HG03565 (cell line): ENCODE results near the gene ACOT11.

Source experiments
- ATAC-seq: cut with Tn5 transposase; IDR thresholded peaks from one replicate; pipeline ENCODE4 v1.9.1; 2021; ENCODE audit warnings: mild to moderate bottlenecking, moderate library complexity; ENCODE audit not compliant: unreplicated experiment

Gene ACOT11

DNA sequence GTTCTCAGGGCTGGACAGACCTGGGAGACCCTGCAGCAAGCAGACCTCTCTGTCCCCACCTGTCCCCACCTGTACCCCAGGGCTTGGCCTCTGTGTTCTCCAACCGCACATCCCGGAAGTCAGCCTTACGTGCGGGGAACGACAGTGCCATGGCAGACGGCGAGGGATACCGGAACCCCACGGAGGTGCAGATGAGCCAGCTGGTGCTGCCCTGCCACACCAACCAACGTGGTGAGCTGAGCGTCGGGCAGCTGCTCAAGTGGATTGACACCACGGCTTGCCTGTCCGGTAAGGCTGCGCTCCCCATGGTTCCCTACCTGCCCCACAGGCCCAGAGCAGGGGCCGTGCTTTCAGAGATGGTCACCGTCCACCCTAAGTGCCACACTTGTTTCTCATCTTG, 36.5 kb downstream of the ACOT11 start:
- no peak for ATAC-seq

DNA sequence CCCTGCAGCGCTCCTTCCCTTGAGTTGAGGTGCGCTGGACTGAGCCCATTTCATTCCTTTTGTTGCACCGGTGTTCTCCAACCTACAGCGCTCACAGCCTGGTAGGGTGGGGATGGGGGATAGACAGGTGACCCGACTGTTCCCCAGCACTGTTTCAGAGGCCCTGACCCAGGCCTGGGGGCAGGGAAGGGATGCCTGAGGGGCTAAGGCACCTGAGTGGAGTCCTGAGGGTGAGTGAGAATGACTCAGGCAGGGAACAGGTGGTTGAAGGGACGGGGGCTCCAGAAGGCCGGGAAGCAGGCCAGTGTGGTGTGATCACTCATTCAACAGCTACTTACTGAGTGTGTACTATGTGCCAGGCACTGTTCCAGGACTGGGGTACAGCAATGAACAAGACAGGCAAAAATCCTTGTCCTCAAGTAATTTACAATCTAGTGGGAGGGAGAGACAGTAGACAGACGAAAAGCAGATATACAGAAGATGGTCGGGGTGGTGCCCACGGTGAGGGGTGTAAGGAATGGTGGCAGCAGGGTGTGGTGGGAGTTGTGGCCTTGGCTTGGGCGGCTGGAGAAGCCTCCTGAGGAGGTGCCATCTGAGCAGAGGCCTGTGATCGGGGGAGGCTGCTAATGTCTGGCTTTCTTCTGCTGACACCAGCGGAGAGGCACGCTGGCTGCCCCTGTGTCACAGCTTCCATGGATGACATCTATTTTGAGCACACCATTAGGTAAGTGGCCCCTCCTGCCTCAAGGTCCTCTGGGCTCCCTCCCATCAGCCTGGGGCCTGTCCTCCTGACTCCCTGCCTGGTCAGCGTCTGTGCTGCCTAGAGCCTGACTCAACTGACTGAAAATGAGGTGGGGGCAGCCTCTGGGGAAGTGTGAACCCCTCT, 37.4 kb downstream of the ACOT11 start:
- ATAC-seq, result no peak

- ATAC-seq, result no peak
Measured at GRCh38 chr1:54588377-54588776, 40.3 kb downstream of the ACOT11 start.

DNA sequence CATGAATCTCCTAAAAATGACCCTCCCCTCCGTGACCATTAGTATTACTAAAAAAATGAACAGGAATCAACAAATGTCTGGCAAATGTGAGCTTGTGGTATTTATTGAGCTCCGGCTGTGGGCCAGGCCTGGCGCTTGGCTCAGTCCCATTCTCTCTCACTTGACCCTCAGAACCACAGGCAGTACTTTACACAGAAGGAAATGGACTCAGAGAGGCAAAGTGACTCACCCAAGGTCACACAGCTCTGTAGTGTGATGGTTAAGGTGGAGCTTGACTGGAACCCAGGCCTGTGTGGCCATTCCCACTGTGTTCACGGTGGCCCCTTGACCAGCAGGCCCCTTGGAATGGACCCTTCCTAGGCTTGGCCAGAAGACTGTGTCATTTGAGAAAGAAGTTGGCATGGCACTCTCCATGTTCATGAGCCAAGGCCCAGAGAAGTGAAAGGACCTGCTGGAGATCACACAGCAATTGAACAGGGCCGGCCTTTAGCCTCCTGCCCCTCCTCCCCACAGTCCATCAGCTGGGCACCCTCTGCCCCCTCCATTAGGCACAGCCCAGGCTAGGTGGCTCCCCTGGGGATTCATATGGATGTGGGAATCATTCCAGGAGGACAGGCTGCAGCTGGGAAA, 43.2 kb downstream of the ACOT11 start:
- no peak for ATAC-seq

GRCh38 chr1:54593571-54594160, 45.6 kb downstream of the ACOT11 start:
- no peak for ATAC-seq

DNA sequence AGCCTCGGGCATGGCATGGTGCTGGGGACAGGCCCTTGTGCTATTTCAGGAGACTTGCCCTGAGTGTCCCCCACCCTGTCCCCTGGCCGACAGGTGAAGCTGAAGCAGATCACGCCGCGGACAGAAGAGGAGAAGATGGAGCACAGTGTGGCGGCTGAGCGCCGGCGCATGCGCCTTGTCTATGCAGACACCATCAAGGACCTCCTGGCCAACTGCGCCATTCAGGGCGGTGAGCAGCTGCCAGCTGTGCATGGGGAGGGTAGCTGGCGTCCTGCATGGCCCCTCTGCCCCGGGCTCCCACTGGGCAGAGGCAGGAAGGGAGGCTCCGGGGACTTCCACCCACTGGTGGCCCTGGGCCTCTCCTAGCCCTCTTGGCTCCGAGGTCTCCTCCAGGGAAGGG, 46.4 kb downstream of the ACOT11 start:
- ATAC-seq, result no peak

- no peak for ATAC-seq
Measured at GRCh38 chr1:54595956-54596498, 48.0 kb downstream of the ACOT11 start.

DNA sequence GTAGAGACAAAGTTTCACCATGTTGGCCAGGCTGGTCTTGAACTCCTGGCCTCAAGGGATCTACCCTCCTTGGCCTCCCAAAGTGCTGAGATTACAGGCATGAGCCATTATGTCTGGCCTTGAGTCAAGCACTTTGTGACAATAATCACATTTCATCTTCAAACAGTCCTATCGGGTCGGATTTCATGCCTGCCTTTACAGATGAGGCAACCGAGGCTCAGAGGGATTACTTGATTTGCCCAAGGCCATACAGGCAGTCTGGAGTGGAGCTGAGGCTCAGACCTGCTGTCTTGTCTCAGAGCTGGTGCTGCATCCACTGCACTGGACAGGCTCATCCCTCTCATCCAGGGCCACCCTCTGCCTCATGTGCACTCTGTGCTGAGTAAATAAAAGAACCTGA, 48.7 kb downstream of the ACOT11 start:
- ATAC-seq, result no peak

DNA sequence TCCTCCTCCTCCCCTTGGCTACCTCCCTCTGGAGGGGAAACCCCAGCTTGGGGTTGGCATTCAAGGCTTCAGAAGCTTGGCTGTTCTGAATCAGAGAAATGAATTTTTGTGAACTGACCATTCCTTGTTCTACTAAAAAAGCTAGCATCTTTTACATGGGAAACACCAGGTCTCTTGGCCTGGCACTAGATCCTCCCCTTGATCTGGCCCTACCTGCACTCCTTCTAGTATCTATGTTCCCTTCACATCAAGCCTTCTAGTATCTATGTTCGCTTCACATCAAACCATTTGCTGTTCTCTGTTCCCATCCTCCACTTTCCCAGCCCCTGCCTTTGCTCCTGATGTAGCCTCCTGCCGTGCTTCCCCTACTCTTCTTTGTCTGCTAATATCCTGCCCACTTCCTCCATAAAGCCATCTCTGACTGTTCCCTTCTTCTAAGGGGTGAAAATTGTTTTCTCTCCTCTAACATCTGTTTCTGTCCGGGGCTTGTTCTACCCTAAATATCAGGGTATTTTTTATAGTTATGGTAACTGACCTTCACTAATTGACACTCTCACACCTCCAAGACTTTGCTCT, 49.5 kb downstream of the ACOT11 start:
- no peak for ATAC-seq

DNA sequence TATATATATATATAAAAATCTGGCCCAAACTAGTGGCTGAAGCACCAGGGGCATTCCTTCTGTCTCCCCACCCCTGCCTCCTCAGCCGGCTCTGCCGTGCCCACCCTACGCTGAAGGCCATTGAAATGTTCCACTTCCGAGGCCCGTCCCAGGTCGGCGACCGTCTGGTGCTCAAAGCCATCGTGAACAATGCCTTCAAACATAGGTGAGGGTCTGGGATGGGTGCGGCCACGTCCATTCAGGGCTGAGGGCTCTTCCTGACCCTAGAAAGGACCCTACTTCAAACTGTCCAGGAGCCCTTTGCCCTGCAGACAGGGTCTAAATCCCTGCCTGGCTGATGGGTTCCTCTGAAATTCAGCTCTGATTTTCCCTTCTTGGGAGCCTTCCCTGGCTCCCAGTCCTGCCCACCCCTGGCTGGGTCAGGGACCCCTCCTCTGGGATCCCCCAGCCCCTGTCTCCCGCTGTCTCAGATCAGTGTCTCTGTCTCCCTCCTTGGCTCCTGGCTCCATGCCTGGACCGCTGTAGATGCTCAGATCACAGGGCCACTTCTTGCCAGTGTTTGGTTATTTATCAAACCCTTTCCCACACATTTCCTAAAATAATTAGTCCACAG, 51.3 kb downstream of the ACOT11 start:
- no peak for ATAC-seq

DNA sequence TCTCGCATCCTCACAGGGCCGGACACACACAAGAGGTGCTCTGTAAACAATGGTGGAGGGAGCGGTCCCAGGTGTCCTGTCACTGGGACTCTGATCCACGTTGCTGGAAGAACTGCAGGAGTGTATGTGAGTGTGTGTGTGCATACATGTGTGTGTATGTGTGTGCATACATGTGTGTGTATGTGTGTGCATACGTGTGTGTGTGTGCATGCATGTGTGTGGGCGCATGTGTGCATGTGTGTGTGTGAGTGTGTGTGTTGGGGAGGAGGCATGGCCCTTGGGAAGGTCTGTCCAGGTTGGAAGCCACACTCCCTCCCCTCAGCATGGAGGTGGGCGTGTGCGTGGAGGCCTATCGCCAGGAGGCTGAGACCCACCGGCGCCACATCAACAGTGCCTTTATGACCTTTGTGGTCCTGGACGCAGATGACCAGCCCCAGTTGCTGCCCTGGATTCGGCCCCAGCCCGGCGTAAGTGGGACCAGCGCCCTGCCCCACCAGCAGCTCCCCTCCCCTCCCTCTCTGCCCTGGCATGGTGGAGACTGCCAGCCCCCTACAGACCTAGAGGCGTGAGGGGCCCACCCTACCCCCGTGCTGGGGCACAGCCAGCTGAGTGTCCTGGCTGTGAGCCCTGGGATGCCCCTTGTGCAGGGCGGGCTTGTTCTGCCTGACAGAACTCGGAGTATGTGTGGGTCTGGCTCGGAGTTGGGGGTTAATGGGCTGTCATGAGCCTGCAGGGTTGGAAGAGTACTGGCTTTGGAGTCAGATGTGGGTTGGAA, 53.1 kb downstream of the ACOT11 start:
- ATAC-seq, result no peak

DNA sequence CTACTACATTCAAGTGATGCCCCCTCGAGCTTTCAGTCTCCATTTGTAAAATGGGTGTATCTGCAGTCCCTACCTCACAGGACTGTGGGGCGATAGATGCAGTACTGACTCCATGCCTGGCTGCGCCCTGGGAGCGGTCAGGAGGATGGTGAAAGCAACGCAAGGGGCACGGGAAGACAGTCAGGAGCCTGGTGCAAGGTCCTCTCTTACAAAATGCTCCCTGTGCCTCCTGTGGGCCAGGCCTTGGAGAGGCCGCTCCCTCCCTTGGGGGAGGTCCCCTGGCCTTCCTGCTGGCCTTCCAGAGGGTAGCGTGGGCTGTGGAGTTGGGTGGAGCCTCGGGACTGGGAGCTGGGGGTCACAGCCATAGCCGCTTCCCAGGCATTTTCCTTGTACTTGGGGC, 53.7 kb downstream of the ACOT11 start:
- no peak for ATAC-seq

DNA sequence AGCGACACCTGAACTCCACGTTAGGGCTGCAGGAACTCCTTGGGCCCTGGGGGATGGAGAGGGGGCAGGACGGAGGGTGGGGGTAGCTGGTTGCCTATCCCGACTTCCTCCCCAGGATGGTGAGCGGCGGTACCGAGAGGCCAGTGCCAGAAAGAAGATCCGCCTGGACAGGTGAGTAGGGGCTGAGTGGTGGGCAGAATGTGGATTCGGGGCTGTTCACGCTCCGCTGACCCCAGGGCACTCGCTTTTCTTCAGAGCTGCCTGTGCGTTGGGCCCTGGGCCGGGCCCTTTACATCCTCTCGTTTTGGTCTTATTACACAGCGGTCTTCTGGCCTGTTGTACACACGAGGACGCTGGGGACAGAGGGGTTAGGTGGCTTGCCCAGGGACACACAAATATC, 54.5 kb downstream of the ACOT11 start:
- ATAC-seq, result no peak

DNA sequence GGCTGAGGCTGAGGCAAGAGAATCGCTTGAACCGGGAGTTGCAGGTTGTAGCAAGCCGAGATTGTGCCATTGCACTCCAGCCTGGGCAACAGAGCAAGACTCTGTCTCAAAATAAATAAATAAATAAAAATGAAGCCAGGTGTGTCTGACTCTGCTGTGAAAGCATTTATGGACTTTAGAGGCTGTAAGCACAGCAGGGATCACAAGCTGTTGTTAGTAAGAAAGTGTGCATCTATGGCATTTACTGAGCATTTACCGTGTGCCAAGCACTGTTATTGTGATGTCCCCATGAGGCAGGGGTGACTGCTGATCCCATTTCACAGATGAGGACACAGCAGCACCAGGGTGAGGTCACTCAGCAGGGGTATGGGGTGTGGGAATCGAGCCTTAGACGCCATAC, 55.2 kb downstream of the ACOT11 start:
- no peak for ATAC-seq

- ATAC-seq, result no peak
Measured at GRCh38 chr1:54604051-54604450, 56.0 kb downstream of the ACOT11 start.

- no peak for ATAC-seq
Measured at GRCh38 chr1:54604572-54605370, 56.7 kb downstream of the ACOT11 start.

DNA sequence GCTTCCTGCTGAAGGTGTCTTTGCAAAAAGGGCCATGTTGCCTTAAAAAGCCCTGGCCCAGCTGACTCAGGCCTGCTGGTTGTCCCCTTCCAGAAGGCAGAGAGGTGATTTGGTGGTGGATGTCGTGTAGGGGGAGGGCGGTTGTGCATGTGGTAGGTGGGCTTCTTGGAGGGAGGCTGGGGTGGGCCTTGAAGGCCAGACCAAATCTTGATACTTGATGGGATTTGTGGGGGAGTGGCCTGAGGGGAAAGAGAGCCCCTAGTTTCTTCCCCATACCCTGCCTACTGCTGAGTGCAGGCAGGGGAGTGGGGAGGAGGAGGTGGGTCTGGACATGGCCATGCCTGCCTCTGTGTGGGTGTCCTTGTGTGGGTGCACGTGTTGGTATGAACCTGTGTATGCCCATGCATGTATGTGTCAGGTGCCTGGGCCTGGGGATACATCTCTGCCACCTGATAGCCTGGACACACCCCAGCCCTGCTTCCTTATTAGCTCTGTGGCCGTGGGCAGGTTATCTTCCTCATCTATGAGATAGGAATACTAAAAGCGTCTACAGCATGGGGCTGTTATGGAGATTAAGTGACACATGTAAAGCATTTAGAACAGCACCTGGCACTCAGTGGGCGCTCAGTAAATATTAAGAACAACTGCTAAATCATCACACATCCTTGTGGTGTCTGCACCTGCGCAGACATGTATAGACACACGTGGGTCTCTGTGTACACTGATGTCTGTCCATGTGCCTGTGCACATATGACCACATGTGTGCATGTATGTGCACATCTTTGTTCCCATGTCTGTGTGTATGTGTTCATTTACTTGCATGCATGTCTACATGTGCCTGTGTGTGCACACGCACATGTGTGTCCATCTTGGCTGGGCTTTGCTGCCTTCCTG, 58.3 kb downstream of the ACOT11 start:
- ATAC-seq, result no peak

DNA sequence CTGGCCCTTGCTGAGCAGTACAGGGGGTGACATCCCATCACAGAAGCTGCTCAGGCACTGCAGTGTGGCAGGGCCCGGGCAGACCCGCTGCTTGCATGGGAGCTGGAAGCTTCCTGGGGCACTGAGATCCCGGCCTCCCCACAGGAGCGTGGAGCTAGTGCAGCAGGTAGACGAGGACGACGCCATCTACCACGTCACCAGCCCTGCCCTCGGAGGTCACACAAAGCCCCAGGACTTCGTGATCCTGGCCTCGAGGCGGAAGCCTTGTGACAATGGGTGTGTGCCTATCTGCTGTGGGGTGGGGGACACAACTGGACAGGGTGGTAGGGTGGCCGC, 58.9 kb downstream of the ACOT11 start:
- no peak for ATAC-seq
